CD4-positive, alpha-beta T cell (primary cell): ENCODE results near the gene CSRNP3. TPM values are rescaled to one million over a fixed set of nuclear protein-coding genes. Genes with fewer than 3 reads are reported as not detected.

Experiments
- ATAC-seq: fragments of 200-7000 bp; cut with Tn5 transposase; one replicate; pipeline ENCODE4 v1.10.0; 2022; ENCODE audit warnings: mild to moderate bottlenecking; ENCODE audit not compliant: poor library complexity
- CTCF ChIA-PET: fragments of 350-600 bp; sonication (Branson Sonifier 250); formaldehyde crosslinking; loops from one replicate; lab custom pipeline; 2021; ENCODE audit warnings: antibody characterized with exemption, inconsistent platforms; lab: Charles Lee
- POLR2A ChIA-PET: fragments of 350-600 bp; sonication (Branson Sonifier 250); formaldehyde crosslinking; loops from one replicate; lab custom pipeline; 2021; ENCODE audit warnings: antibody characterized with exemption, inconsistent platforms; lab: Charles Lee
- DNase-seq, 14 experiments: peaks; one replicate each; pipeline ENCODE4 v3.0.0-alpha.2; 2013 to 2020; ENCODE audit warnings: mixed read lengths in 2 of 14
- H3K27ac ChIP-seq, 2 donors: one replicate each; pipeline versions ENCODE4 v1.5.1 to v1.7.0; 2013; ENCODE audit warnings: low read length in 2 of 2, low read depth in 1 of 2, mild to moderate bottlenecking in 1 of 2
- H3K27me3 ChIP-seq, 2 experiments: 1 replicate in 1 of 2; 2 replicates in 1 of 2; pipeline versions ENCODE4 v1.6.1 to v1.7.0; 2013; ENCODE audit warnings: low read length in 2 of 2, control low read depth in 1 of 2, mild to moderate bottlenecking in 1 of 2, moderate library complexity in 1 of 2; ENCODE audit not compliant: insufficient read depth in 2 of 2, control insufficient read depth in 1 of 2
- H3K36me3 ChIP-seq: one replicate; pipeline ENCODE4 v1.6.1; 2013; ENCODE audit warnings: low read length, control low read depth; ENCODE audit not compliant: insufficient read depth
- H3K4me1 ChIP-seq: one replicate; pipeline ENCODE4 v1.6.1; 2013; ENCODE audit warnings: low read length, control low read depth; ENCODE audit not compliant: insufficient read depth
- H3K4me3 ChIP-seq: one replicate; pipeline ENCODE4 v1.5.1; 2013; ENCODE audit warnings: mild to moderate bottlenecking, low read length, moderate library complexity
- H3K9me3 ChIP-seq, 2 experiments: 1 replicate in 1 of 2; 2 replicates in 1 of 2; pipeline versions ENCODE4 v1.6.1 to v1.7.0; 2013; ENCODE audit warnings: low read length in 2 of 2, mild to moderate bottlenecking in 2 of 2, control low read depth in 1 of 2, moderate library complexity in 1 of 2; ENCODE audit not compliant: control insufficient read depth in 1 of 2, insufficient read depth in 1 of 2
- H3K27ac Mint-ChIP-seq: one replicate; pipeline ENCODE4 v1.8.0; 2020; ENCODE audit warnings: mixed read lengths
- H3K27me3 Mint-ChIP-seq: one replicate; pipeline ENCODE4 v1.8.0; 2021; ENCODE audit warnings: mixed read lengths
- H3K36me3 Mint-ChIP-seq: one replicate; pipeline ENCODE4 v1.8.0; 2021; ENCODE audit warnings: low read depth, mixed read lengths
- H3K4me1 Mint-ChIP-seq: one replicate; pipeline ENCODE4 v1.8.0; 2021; ENCODE audit warnings: low read depth, mixed read lengths
- H3K4me3 Mint-ChIP-seq: one replicate; pipeline ENCODE4 v1.8.0; 2020; ENCODE audit warnings: mild to moderate bottlenecking, mixed read lengths
- H3K9me3 Mint-ChIP-seq: one replicate; pipeline ENCODE4 v1.8.0; 2020; ENCODE audit warnings: mixed read lengths
- intact Hi-C, 2 experiments: fragments of 100-400 bp; cut with DNase I in 1 of 2; cut with micrococcal nuclease in 1 of 2; formaldehyde crosslinking; loops; one replicate each; pipeline versions ENCODE4 v1.15.1 to v1.9.0; 2023 to 2025; cut with DNase I, micrococcal nuclease
- total RNA-seq, 174 experiments: library from RNA in 2 of 174; stranded (reverse) in 2 of 174; gene quantifications; one replicate each; pipeline ENCODE4 v1.2.3 and lab custom pipeline; 2021 to 2026
- TF ChIP-seq, protein P1 (sequence below): fragments of 200-600 bp; IDR thresholded peaks from one replicate; pipeline ENCODE4 v1.8.0; 2022; ENCODE audit warnings: antibody characterized with exemption, mild to moderate bottlenecking

The CSRNP3 gene
- total RNA-seq, 2 experiments from 2014 or later: not detected

DNA sequence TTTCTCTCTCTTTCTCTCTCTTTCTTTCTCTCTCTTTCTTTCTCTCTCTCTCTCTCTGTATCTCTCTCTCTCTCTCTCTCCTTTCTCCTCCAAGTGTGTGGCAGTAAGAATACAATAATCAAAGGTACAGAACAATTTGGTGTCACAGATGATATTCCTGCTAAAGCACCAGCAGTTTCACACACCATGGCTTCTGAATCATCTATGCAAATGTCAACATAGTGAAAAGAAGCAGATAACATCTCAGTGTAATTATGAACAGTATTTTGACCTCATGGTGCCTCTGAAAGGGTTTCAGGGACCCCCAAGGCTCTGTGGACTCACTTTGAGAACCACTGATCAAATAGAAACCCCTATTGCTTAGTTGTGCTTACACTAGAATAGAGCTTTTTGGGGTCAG lies 38.5 kb upstream of the CSRNP3 start:
- DNase-seq (no peak), ATAC-seq (no peak)
- no peak overlapping the region for H3K27ac ChIP-seq
- TF ChIP-seq, protein P1, sequence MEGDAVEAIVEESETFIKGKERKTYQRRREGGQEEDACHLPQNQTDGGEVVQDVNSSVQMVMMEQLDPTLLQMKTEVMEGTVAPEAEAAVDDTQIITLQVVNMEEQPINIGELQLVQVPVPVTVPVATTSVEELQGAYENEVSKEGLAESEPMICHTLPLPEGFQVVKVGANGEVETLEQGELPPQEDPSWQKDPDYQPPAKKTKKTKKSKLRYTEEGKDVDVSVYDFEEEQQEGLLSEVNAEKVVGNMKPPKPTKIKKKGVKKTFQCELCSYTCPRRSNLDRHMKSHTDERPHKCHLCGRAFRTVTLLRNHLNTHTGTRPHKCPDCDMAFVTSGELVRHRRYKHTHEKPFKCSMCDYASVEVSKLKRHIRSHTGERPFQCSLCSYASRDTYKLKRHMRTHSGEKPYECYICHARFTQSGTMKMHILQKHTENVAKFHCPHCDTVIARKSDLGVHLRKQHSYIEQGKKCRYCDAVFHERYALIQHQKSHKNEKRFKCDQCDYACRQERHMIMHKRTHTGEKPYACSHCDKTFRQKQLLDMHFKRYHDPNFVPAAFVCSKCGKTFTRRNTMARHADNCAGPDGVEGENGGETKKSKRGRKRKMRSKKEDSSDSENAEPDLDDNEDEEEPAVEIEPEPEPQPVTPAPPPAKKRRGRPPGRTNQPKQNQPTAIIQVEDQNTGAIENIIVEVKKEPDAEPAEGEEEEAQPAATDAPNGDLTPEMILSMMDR: no peak
- no peaks in the 10 kb centered on the region for H3K4me1 ChIP-seq
- Mint-ChIP-seq H3K27me3 (no peaks in the 10 kb centered on the region), H3K36me3 (no peaks in the 10 kb centered on the region), H3K4me1 (no peaks in the 10 kb centered on the region), H3K27ac (no peak overlapping the region), H3K4me3 (no peak overlapping the region), H3K9me3 (no peaks in the 10 kb centered on the region)
- ChIA-PET POLR2A (no interaction called here), CTCF (no interaction called here)
- H3K9me3 ChIP-seq: peaks cover 0 to 11% of the 10 kb centered on the region in 2 experiments
- intact Hi-C loops: no loop called here
- no peaks in the 10 kb centered on the region for H3K36me3 ChIP-seq
- no peaks in the 10 kb centered on the region for H3K27me3 ChIP-seq
- no peak overlapping the region for H3K4me3 ChIP-seq

DNA sequence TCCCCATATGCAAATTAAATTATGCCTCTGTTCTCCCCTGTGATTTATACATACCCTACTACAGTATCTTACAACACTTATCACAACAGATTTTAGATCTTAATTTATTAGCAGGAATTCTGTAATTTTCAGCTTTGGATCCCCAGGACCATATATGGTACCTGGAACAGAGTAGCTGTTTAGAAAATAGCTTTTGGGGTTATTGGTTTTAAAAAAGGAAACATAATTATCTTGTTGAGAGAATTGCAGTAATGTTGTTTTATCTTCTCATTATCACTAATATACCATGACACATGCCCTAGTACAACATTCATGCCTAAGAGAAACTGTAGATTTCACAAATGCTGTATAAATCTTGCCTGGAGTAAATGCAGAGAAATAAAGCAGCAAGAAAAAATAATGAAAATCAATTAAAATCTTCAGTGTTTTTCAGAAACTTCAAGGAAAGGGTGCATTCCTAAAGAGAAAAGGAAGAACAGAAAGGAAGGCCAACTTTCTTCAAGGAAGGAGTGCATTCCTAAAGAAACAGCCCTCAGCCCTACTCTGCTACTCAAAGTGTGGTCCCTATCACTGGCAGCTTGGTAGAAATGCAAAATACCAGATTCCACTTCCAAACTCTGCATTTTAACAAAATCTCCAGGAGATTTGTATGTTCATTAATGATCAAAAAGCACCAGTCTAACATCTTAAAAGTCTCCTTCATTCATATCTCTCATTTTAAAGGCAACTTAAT lies 37.1 kb upstream of the CSRNP3 start:
- no peaks in the 10 kb centered on the region for H3K36me3 Mint-ChIP-seq
- no peak overlapping the region for H3K27ac Mint-ChIP-seq
- H3K36me3 ChIP-seq: no peaks in the 10 kb centered on the region
- ATAC-seq (no peak), DNase-seq (no peak)
- CTCF ChIA-PET: no interaction called here
- H3K4me1 ChIP-seq: no peaks in the 10 kb centered on the region
- peaks cover 0 to 4% of the 10 kb centered on the region in 2 experiments for H3K9me3 ChIP-seq
- no peaks in the 10 kb centered on the region for H3K27me3 ChIP-seq
- no peaks in the 10 kb centered on the region for H3K9me3 Mint-ChIP-seq
- no peak overlapping the region for H3K27ac ChIP-seq
- no peak overlapping the region for H3K4me3 Mint-ChIP-seq
- POLR2A ChIA-PET: no interaction called here
- H3K27me3 Mint-ChIP-seq: no peaks in the 10 kb centered on the region
- H3K4me1 Mint-ChIP-seq: no peaks in the 10 kb centered on the region
- intact Hi-C loops: no loop called here
- TF ChIP-seq, protein P1: no peak
- H3K4me3 ChIP-seq: no peak overlapping the region

DNA sequence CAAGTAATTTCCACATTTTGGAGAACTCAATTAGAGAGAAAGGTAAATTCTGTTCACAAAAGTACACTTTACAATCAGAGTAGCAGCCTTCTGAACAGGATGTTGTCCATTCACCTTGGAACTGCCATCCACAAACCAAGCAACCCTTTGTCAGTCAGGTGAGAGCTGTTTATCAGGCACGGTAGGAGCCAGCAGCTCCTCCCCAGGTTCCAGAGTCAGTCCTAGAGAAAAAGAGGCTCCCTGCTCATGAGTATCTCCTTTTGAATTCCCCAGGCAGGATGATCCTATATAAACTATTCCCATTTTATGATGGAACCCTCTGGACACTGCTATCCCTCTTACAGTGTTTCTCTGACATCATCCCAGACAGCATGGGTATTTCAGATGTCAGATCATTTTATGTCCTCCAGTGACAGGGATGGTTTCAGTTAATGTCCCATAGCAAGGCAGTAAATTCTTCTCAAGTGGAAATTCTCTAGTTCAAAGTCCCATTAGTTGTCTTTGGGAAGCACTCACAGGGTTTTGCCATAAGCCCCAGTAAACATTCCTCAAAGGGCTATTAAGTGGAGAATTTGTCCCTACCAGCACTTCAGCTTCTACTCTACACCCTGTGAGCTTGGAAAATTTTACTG lies 34.5 kb upstream of the CSRNP3 start:
- TF ChIP-seq, protein P1: no peak
- H3K36me3 ChIP-seq: no peaks in the 10 kb centered on the region
- ChIA-PET CTCF (no interaction called here), POLR2A (no interaction called here)
- Mint-ChIP-seq H3K27me3 (no peaks in the 10 kb centered on the region), H3K9me3 (no peaks in the 10 kb centered on the region), H3K27ac (no peak overlapping the region), H3K4me3 (no peak overlapping the region), H3K4me1 (peaks cover 6% of the 10 kb centered on the region), H3K36me3 (no peaks in the 10 kb centered on the region)
- H3K9me3 ChIP-seq: no peaks in the 10 kb centered on the region
- no peak for ATAC-seq
- H3K4me3 ChIP-seq: no peak overlapping the region
- DNase-seq: no peak
- H3K27ac ChIP-seq: no peak overlapping the region
- H3K4me1 ChIP-seq: no peaks in the 10 kb centered on the region
- intact Hi-C loops: no loop called here
- no peaks in the 10 kb centered on the region for H3K27me3 ChIP-seq
